ENCODE measurements around the gene TMEM119.
A peak's percentile ranks its signal among the peaks of the same experiment; 100 is the strongest.
"Not testable (repeated sequence)": the region's sequence is repeated elsewhere in the genome, so short reads cannot be mapped to it uniquely, and the experiment has no call there.

The TMEM119 gene

GRCh38 chr12:108634341-108634751 is 36.5 kb upstream of the TMEM119 start:
- no peak for DNase-seq

GRCh38 chr12:108633534-108634248 is 35.8 kb upstream of the TMEM119 start, which contains the start of gene SELPLG:
TSS of gene SELPLG (minus strand) at chr12:108633894. CDS start at chr12:108624307, 9,587 bp downstream.
- DNase-seq: peak; percentile 98

DNA sequence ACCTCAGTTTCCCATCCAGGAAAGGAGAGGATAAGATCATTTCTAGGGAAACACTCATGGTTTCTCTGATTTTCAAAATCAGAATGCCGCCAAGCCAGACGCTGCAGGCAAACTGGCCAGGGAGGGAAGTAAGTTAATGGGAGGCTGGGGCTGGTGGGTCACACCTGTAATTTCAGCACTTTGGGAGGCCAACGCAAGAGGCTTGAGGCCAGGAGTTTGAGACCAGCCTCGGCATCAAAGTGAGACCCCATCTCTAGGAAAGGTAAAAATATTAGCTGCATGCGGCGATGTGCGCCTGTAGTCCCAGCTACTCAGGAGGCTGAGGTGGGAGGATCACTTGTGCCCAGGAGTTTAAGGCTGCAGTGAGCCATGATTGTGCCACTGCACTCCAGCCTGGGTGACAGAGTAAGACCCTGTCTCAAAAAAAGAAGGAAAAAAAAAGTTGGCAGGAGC is 35.2 kb upstream of the TMEM119 start:
- no peak for DNase-seq

GRCh38 chr12:108631261-108631660 is 33.4 kb upstream of the TMEM119 start:
- DNase-seq: not testable (repeated sequence)

DNA sequence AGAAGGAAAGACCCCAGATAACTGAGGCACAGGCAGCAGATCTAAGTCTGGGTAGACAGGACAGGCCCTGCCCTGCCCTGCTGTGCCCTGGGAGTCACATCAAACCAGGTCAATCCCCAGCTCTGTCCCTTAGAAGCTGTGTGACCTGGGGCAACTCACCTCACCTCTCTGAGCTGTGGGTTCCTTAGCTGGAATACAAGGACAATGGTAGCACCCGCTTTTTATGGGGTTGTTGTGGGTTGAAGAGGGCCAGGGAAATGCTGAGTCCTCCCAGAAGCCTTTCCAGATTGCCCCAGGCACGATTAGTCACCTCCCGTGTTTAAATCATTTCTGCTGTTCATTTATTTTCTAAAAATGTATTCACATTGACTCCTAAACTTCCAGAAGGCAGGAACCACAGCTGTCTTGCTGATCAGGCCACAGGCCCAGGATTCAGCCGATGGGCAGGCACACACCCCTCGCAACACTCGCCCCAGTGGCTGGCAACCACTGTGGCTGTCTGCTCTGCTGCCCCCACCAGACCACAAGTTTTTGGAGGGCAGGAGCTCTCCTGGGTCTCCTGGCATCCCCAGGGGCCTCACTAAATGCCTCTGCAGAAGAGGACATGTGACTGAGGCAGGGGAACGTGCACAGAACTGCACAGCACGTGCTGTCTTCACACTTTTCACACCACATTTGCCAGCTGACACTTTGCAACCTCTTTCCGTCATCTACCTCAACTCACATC is 32.8 kb upstream of the TMEM119 start:
- no peak for DNase-seq

DNA sequence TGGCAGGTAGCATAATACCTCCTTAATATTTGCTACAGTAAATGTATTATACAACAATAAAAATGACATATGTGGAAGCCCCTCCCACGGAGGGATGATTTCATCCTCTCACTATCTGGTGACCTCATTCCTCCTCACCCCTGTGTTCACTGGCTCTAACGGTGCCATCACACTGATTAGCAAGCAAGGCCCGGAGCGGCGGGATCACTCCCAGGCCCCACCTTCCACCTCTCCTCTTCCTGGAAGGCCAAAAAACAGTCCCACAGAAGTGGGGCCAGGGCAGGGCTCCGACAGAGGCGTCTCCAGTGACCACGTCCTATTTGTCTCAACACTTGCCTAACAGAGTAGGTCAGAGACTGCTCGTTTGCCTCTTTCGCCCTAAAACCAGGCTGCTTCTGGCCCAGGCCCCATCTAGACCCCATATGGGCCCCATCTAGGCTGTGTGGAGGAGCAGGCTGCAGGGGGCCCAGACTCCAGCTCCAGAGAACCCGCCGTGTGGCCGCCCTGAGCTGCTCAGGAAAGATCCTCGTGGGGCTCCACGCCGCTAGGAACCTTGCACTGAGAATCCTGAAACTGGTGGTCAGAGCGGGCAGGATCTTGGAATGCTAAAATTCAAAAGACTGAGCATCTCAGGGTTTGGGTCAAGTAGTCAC is 32.1 kb upstream of the TMEM119 start:
- no peak for DNase-seq

GRCh38 chr12:108629151-108629550 is 31.3 kb upstream of the TMEM119 start:
- DNase-seq: no peak

DNA sequence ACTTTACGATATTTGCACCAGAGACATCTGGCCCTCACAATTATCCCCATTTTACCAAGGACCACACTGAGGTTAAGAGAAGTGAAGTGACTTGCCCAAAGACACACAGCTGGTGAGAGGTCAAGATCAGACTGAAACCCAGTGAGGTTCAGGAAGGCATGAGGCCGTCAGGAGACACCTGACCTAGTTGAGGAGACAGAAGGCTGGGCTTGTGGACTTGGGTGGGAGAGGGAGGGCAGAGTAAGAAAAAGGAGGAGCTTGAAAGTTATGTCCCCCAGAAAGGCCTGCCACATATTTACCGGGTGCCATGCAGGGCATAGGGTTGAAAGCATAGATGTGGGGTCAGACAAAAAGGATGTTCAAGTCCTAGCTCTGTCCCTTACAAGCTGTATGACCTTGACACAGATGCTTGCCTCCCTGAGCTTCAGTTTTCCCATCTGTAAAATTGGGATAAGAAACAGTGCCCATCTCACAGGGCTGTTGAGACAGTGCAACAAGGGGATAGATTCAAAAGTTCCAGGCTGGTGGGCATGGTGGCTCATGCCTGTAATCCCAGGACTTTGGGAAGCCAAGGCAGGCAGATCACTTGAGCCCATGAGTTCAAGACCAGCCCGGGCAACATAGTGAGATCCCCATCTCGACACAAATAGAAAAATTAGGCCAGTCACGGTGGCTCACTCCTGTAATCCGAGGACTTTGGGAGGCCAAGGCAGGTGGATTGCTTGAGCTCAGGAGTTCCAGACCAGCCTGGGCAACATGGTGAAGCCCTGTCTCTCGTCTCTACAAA is 29.4 kb upstream of the TMEM119 start:
- DNase-seq: no peak

- no peak for DNase-seq
Observed at GRCh38 chr12:108625228-108625627, 27.3 kb upstream of the TMEM119 start.

DNA sequence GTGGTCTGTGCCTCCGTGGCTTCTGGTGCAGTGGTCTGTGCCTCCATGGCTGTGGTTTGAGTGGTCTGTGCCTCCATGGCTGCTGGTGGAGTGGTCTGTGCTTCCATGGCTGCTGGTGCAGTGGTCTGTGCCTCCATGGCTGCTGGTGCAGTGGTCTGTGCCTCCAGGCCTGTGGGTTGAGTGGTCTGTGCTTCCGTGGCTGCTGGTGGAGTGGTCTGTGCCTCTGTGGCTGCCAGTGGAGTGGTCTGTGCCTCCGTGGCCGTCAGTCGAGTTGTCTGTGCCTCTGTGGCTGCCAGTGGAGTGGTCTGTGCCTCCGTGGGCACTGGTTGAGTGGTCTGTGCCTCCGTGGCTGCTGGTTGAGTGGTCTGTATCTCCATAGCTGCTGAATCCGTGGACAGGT is 25.7 kb upstream of the TMEM119 start:
- DNase-seq: no peak

DNA sequence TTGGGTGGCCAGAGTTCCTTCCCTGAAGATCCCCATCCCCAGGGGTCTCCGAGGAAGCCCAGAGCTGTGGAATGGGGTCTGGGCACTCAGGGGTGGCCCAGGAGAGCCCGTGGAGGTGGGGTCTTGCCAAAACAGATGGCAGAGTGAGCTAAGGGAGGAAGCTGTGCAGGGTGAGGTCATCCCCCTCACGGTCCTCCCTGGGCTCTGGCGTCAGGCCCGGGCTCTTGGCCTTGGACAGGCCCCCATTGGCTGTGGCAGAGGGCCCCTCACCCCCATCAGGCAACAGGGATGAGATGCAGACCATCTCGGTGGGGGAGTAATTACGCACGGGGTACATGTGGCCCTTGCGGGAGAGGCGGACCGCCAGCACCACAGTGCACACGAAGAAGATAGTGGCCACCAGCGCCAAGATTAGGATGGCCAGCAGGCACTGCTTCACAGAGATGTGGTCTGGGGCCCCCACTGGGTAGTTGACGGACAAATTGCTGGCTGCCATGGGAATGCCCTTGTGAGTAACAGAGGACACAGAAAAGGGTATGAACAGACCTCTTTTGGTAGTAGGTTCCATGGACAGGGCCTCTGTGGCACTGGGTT is 25.1 kb upstream of the TMEM119 start:
- DNase-seq: no peak

- no peak for DNase-seq
Observed at GRCh38 chr12:108622421-108622820, 24.5 kb upstream of the TMEM119 start.

DNA sequence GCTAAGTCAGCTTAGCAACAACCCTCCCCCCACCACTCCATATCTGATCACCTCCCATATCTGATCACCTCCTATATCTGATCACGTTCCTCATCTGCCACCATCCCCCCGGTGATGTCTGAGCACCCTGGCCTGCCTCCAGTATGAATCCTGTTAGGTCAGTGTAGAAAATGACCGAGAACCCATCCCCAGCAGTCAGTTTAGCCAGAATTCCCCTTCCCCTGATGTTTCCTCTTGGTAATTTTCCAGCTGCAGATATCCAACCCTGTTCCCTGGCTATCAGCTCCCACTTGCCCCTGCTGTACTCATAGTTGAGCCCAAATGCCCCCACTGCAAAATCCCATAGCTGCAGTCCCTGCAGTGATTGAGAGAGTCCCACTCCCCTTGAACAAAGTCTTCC is 23.3 kb upstream of the TMEM119 start:
- DNase-seq: no peak

DNA sequence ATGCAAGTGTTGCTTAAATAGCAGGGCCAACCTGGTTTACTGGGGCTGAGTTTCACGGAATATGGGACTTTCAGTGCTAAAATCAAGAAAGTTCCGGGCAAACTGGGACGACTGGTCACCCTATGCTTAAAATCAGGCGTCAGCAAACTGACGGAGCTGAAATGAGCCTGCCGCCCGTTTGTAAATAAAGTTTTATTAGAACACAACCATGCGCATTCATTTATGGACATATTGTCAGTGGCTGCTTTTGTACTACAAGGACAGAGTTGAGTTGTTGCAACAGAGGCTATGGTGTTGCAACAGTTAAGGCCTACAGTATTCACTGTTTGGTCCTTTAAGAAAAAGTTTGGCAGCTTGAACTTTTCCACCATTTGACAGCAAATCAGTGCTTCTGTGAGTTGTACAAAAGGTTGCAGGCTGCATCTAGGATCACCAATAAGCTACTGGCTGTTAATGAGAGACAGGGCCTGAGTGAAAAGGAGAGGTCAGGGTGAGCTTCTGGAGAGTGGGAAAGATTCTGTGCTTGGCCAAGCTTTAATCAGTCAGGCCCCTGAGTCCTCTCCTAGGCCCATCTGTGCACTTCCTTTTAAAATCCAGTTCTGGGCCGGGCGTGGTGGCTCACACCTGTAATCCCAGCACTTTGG is 22.5 kb upstream of the TMEM119 start:
- no peak for DNase-seq

DNA sequence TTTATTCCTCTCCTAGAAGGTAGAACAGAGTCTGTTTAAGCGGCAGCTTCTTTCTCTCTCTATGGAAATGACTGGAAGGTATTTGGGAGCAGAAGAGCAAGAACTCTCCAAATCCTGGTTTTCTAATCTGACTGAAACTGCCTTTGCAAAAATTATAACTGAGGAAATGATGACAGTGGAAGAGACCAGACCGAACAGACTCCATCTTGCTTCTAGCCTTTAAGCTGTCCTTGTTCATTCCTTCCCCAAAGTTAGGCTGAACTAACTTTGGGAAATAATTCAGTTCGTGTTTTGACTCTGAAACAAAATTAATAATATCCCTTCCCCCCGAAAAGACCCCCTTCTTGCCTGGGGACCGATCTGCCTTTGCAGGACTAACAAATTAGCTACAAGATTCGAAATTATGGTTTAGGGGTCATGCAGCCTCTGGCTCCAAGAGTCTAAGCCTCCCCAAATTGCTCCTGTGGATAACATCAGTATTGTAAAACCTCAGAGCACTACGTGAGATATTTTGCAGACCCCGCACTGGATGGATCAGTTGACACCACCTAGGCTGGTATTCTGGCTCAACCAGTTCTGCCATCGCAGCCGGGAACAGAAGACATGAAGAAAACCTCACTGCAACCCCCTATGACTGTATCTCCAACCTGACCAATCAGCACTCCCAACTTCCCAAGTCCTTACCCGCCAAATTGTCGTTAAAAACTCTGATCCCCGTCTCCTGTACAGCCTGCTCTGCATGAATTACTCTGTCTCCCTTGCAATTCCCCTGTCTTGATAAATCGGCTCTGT is 21.7 kb upstream of the TMEM119 start:
- DNase-seq: no peak

GRCh38 chr12:108618953-108619274 is 21.0 kb upstream of the TMEM119 start:
- not testable (repeated sequence) for DNase-seq

DNA sequence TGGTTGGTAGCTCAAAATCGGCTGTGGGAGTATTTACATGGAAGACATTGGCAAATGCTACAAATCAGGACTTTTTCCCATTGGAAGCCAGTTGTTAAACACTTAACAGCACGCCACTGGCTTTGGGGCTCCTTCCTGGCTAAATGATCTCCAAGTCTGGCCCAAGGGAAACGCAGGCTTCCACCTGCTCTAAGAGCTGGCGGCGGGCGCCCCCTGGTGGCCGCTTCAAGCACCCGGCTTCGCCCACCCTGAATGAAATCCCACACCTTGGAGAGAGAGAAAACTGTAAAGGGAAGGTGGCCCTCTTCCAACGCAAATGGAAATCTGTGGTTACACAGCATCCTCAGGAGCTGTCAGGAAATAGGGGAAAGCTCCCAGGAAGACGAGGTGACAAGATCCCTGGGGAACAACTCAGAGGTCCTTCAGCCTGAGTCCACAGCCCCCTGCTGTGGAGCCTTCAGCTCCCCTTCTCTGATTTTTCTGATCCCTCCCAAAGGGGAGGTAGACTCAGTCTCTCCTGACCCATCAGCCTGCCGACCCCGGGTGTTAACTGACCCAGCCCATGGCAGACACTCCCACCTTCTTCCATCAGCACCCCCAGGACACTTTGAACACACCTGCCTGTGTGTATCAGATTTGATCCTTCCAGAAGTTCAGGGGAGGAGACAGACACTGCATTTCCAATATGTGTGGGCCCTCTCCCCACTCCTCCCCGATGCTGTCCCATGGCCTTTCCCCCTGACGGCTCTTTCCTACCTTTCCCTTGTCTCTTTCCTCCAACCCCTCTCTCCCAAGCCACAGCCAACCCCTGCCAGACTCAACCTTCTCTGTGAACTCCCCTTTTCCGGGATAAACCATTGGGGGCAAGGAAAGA is 20.4 kb upstream of the TMEM119 start:
- no peak for DNase-seq

DNA sequence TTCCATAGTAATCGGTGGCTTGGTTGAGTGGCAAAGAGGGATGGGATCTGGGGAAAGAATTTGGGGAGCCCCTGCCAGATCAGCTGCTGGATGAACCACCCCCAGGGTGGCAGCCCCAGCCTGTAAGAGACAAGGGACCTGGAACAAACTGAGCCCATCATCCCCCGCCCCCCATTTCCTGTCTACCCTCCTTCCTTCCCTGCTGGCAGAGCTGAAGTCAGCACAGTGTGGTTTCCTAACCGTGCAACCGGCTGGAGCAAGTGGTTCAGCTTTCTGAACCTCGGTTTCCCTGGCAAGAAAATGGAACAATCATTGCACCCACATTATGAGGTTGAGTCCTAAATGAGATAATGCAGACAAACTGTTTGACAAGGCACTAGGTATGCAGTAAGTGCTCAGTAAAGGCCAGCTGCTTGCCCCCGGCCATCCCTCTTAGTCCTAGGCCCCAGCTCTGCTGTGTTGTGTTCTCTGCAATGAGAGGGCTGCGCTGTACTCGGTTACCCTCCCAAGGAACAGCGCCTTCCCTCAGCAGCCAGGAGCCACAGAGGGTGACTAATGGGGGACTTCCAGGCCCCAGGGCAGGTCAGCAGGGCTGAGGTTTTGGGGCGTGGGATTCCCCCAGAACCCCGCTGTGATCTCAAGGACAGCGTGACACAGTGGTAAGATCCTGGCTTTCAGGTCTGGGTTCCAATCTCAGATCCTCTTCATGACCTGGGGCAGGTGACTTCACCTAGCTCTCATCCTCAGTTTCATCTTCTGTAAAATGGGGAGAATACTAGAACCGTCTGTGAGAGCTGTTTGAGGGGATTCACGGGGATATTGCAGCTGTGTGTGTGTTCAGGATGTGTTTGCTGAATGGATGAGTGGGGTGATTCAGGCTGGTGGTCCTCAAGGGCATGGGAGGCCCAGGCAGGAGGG is 19.3 kb upstream of the TMEM119 start:
- DNase-seq: no peak

DNA sequence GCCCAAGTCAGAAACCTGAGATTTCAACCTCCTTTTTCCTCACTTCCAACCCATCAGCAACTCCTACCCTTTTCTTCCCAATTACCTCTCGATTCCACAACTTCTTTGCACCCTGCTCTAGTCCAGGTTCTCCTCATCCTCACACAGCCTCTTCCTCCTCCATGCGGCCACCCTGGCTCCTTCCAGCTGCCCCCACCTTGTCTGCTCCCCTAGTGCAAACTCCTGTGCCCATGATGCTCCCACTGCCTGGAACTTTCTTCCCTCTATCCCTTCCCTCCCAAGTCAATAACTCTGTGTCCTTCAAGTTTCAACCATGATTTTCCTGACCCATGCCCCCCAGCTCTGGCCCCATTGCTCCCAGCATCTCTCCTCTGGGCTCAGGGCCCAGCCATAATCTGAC is 18.5 kb upstream of the TMEM119 start:
- DNase-seq: no peak
